C1 segment of cervical spinal cord (tissue), 14 donors: Measurements from ENCODE around the gene APBB2.

Source experiments
- DNase-seq, 14 donors: peaks; one replicate each; lab custom pipeline; 2025; lab: John Stamatoyannopoulos, UW

The APBB2 gene

GRCh38 chr4:40870150-40870549 lies 344.2 kb downstream of the APBB2 start:
- DNase-seq = no peak

GRCh38 chr4:40865696-40866095 lies 348.6 kb downstream of the APBB2 start:
- DNase-seq = no peak

GRCh38 chr4:40864531-40864930 lies 349.8 kb downstream of the APBB2 start:
- DNase-seq = no peak

- DNase-seq = no peak
Observed at GRCh38 chr4:40858962-40859361, 355.4 kb downstream of the APBB2 start.

GRCh38 chr4:40857956-40858355 lies 356.4 kb downstream of the APBB2 start:
- DNase-seq = no peak

- DNase-seq = peak in 11 of 14 donors; percentile 35 to 72 (median 61)
Observed at GRCh38 chr4:40856840-40857362, 357.4 kb downstream of the APBB2 start.

GRCh38 chr4:40856277-40856839 lies 358.0 kb downstream of the APBB2 start:
- no peak for DNase-seq

- no peak for DNase-seq
Observed at GRCh38 chr4:40850496-40850895, 363.8 kb downstream of the APBB2 start.

- DNase-seq = no peak
Observed at GRCh38 chr4:40848940-40849339, 365.4 kb downstream of the APBB2 start.

- no peak for DNase-seq
Observed at GRCh38 chr4:40848251-40848650, 366.1 kb downstream of the APBB2 start.

GRCh38 chr4:40846532-40846931 lies 367.8 kb downstream of the APBB2 start:
- DNase-seq = peak in 2 of 14 donors; percentile 16 to 19

- peak in 6 of 14 donors; percentile 14 to 46 (median 20) for DNase-seq
Observed at GRCh38 chr4:40845154-40845835, 369.0 kb downstream of the APBB2 start.

GRCh38 chr4:40844261-40844660 lies 370.1 kb downstream of the APBB2 start:
- no peak for DNase-seq

- no peak for DNase-seq
Observed at GRCh38 chr4:40843696-40844095, 370.6 kb downstream of the APBB2 start.

GRCh38 chr4:40842725-40843423 lies 371.5 kb downstream of the APBB2 start:
- DNase-seq = no peak

- peak in 2 of 14 donors; percentile 21 to 31 for DNase-seq
Observed at GRCh38 chr4:40842318-40842717, 372.0 kb downstream of the APBB2 start.

- peak in 11 of 14 donors; percentile 13 to 78 (median 64) for DNase-seq
Observed at GRCh38 chr4:40840985-40841571, 373.3 kb downstream of the APBB2 start.

GRCh38 chr4:40840255-40840984 lies 373.9 kb downstream of the APBB2 start:
- no peak for DNase-seq

- no peak for DNase-seq
Observed at GRCh38 chr4:40838742-40839141, 375.6 kb downstream of the APBB2 start.

GRCh38 chr4:40837094-40837870 lies 377.1 kb downstream of the APBB2 start:
- peak in 7 of 14 donors; percentile 8 to 68 (median 25) for DNase-seq

GRCh38 chr4:40833212-40833611 lies 381.1 kb downstream of the APBB2 start:
- DNase-seq = no peak
